ENCODE results near the gene LPCAT3. TPM values are rescaled to one million over a fixed set of nuclear protein-coding genes. Genes with fewer than 3 reads are reported as not detected.

The LPCAT3 gene
- total RNA-seq, 1 donor from 2014 or later: 7.9 TPM

DNA sequence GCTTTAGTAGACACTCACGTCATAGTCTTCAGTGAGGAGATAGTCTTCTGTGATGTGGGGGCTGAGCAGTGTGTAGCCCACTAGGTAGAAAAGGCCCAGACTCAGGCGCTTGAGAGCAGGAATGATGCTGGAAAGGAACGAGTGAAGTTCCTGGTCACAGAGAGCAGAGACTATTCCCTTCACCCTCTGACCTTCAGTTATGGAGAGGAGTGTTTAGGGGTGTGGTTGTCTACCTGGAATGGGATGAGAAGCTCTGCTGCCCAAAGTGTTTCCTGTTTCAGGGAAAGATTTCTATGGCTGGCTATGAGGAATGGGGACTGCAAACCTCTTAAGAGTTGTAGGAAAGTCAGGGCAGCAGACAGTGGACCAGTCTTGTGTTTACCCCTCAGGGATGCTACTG lies 38.8 kb downstream of the LPCAT3 start:
- no peak for FAIRE-seq
- TF ChIP-seq, protein P1, sequence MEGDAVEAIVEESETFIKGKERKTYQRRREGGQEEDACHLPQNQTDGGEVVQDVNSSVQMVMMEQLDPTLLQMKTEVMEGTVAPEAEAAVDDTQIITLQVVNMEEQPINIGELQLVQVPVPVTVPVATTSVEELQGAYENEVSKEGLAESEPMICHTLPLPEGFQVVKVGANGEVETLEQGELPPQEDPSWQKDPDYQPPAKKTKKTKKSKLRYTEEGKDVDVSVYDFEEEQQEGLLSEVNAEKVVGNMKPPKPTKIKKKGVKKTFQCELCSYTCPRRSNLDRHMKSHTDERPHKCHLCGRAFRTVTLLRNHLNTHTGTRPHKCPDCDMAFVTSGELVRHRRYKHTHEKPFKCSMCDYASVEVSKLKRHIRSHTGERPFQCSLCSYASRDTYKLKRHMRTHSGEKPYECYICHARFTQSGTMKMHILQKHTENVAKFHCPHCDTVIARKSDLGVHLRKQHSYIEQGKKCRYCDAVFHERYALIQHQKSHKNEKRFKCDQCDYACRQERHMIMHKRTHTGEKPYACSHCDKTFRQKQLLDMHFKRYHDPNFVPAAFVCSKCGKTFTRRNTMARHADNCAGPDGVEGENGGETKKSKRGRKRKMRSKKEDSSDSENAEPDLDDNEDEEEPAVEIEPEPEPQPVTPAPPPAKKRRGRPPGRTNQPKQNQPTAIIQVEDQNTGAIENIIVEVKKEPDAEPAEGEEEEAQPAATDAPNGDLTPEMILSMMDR (IDR thresholded peaks at IDR 0.05; ENCODE audit: insufficient read depth, low read length, severe bottlenecking): no peak
- Histone ChIP-seq H3K36me3 (ENCODE audit: control insufficient read depth, insufficient read depth, low read length) (peaks cover 18% of the 10 kb centered on the region), H3K27me3 (ENCODE audit: control insufficient read depth, insufficient read depth, low read length) (no peaks in the 10 kb centered on the region), H3K4me3 (ENCODE audit: low read depth, low read length) (no peak overlapping the region)
- no peak for DNase-seq (ENCODE audit: low read depth)

DNA sequence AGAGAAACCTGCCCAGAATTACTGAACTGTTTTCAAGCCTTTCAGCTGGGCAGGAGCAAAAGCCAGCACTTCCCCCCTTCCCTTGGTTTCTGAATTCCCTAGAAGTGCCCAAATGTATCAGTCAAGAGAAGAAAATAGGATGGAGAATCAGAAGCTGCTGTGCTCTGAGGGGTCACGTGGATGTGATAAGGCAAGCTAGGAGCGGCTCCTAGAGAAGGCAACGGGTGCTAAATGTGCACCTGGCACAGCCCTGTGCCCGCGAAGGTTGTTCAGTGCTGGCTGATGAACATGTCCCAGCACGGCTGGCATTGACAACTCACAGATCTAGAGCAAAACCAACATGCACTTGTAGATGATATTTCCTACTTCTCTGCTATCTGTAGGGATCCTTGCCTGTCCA lies 39.3 kb downstream of the LPCAT3 start:
- no peak overlapping the region for H3K4me3 ChIP-seq (ENCODE audit: low read depth, low read length)
- peaks cover 20% of the 10 kb centered on the region for H3K36me3 ChIP-seq (ENCODE audit: control insufficient read depth, insufficient read depth, low read length)
- no peaks in the 10 kb centered on the region for H3K27me3 ChIP-seq (ENCODE audit: control insufficient read depth, insufficient read depth, low read length)
- TF ChIP-seq, protein P1 (IDR thresholded peaks at IDR 0.05; ENCODE audit: insufficient read depth, low read length, severe bottlenecking): no peak
- peak; percentile 64 for DNase-seq (ENCODE audit: low read depth)
- no peak for FAIRE-seq

DNA sequence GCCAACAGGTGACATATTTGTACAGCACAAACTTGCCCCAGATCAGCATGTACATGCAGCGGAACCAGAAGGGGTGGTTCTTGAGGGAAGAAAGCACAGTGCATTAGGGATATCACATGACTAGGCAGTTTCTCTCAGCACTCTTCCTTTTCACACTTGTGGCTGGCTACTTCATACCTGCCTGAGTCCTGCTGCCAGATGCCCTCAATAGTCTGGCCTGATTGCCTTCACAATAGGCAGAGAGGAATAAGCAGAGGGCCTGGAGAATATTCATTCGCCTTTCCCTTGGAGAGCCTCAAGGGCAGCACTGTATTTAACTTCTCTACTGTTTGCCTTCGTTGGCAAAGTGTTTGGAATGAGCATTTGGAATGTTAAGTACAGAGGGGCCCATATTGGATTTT lies 39.7 kb downstream of the LPCAT3 start:
- TF ChIP-seq, protein P1 (IDR thresholded peaks at IDR 0.05; ENCODE audit: insufficient read depth, low read length, severe bottlenecking): no peak

DNA sequence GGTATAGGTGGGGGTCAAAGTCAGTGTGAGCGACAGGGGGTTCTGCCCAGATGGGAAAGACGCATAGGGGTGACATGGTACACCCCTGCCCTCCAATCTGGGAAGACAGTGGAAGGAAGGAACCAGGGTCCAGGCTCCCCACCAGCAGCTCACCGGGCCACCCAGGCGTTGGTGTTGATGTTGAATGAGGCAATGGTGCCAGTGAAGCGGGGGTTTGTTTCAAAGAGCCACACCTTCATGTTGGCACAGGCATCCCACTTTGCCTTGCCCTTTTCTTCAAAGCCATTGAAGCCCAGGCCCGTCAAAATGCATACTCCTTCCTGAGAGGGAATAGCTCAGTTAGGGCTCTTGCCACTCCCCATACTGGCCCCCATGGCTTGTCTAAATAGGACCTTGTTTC lies 40.1 kb downstream of the LPCAT3 start:
- TF ChIP-seq, protein P1 (IDR thresholded peaks at IDR 0.05; ENCODE audit: insufficient read depth, low read length, severe bottlenecking): no peak
- Histone ChIP-seq H3K36me3 (ENCODE audit: control insufficient read depth, insufficient read depth, low read length) (peaks cover 22% of the 10 kb centered on the region), H3K4me3 (ENCODE audit: low read depth, low read length) (no peak overlapping the region), H3K27me3 (ENCODE audit: control insufficient read depth, insufficient read depth, low read length) (no peaks in the 10 kb centered on the region)
- FAIRE-seq (no peak), DNase-seq (ENCODE audit: low read depth) (no peak)

More for the DNA sequence above, 39.7 kb downstream of the LPCAT3 start:
- peaks cover 22% of the 10 kb centered on the region for H3K36me3 ChIP-seq (ENCODE audit: control insufficient read depth, insufficient read depth, low read length)
- no peak overlapping the region for H3K4me3 ChIP-seq (ENCODE audit: low read depth, low read length)
- FAIRE-seq (no peak), DNase-seq (ENCODE audit: low read depth) (peak; percentile 66)
- H3K27me3 ChIP-seq (ENCODE audit: control insufficient read depth, insufficient read depth, low read length): no peaks in the 10 kb centered on the region

DNA sequence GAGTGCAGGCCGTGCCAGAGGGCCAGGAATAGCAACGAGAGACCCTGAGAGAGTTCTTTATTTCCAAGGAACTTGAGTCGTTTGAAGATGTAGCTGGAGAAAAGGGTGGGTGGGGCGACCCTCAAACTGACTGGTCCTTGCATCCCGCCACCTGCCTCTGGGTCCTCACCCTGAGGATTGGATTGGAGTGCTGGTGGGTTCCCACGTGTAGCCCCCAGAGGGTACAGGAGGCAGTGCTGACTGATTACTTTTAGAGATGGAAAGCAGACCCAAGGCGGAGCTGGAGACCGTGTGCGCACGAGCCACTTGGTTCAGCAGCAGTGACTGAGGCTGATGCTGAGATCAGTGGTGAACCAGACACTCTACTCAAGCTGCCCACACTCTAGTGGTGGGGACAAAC lies 40.6 kb downstream of the LPCAT3 start:
- H3K36me3 ChIP-seq (ENCODE audit: control insufficient read depth, insufficient read depth, low read length): peaks cover 22% of the 10 kb centered on the region
- no peak overlapping the region for H3K4me3 ChIP-seq (ENCODE audit: low read depth, low read length)
- DNase-seq (ENCODE audit: low read depth) (no peak), FAIRE-seq (no peak)
- TF ChIP-seq, protein P1 (IDR thresholded peaks at IDR 0.05; ENCODE audit: insufficient read depth, low read length, severe bottlenecking): no peak
- no peaks in the 10 kb centered on the region for H3K27me3 ChIP-seq (ENCODE audit: control insufficient read depth, insufficient read depth, low read length)

DNA sequence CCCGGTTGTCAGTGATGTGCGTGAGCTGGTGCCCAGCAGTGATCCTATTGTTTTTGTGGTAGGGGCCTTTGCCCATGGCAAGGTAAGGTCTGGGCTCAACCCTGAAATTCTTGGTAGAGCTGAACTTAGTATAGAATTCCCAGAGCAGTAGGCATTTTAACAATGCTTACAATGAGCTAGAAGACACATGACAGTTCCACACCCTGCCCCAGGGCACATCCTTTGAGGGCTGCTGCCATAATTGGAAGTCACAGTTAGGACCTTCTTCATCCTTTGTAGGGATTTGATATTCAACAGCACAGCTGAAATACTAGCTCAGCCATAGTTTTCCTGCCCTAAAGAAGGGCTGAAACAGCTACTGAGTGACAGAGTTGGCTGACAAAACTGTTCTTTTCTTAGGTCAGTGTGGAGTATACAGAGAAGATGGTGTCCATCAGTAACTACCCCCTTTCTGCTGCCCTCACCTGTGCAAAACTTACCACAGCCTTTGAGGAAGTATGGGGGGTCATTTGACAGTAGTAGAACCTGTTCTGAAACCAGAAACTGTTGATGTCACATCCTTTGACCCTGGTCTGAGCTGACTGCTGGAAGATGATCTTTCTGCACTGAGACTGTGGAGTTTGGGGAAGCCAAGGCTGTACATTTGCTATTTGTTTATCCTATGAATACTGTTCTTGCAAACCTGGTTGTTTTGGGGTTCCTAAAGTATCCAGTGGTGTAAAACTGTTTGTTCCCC lies 42.8 kb downstream of the LPCAT3 start:
- no peak for DNase-seq (ENCODE audit: low read depth)
- FAIRE-seq: no peak
- no peaks in the 10 kb centered on the region for H3K27me3 ChIP-seq (ENCODE audit: control insufficient read depth, insufficient read depth, low read length)
- no peak overlapping the region for H3K4me3 ChIP-seq (ENCODE audit: low read depth, low read length)
- TF ChIP-seq, protein P1 (IDR thresholded peaks at IDR 0.05; ENCODE audit: insufficient read depth, low read length, severe bottlenecking): no peak
- peaks cover 15% of the 10 kb centered on the region for H3K36me3 ChIP-seq (ENCODE audit: control insufficient read depth, insufficient read depth, low read length)
